Retinal pigment epithelial cell (primary cell): ENCODE data around the gene NXPE1.

Experiments used
- DNase-seq: peaks from one replicate; pipeline ENCODE4 v3.0.0-alpha.2; 2010; ENCODE audit warnings: low read depth
- H3K4me3 ChIP-seq: 2 replicates; pipeline ENCODE4 v1.5.1; 2011; ENCODE audit warnings: mild to moderate bottlenecking, low read length, control low read depth, moderate library complexity
- TF ChIP-seq, protein P1 (sequence below): conservative IDR thresholded peaks from 2 replicates; pipeline ENCODE4 v1.5.1; 2011; ENCODE audit warnings: low read depth, low read length, control low read depth, inconsistent platforms

NXPE1 gene

DNA sequence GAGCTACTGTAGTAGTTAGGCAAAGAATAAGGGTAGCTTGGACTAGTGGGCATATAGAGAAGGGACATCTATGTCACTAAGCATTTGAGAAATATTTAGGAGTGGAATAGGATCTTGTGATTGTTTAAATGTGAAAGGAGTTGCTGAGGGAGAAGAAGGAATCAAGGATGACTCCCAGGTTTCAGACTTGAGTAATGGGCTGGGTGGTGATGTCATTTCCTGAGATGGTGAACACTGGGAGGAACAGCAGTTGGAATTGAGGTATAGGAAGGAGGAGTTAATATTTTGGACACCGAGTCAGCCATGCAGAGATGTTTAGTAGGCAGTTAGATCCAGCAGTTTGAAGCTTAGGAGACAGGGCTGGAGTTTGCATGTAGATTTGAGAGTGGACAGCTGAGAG lies 80.3 kb downstream of the NXPE1 start:
- no peak for DNase-seq
- no peak overlapping the region for H3K4me3 ChIP-seq
- TF ChIP-seq, protein P1, sequence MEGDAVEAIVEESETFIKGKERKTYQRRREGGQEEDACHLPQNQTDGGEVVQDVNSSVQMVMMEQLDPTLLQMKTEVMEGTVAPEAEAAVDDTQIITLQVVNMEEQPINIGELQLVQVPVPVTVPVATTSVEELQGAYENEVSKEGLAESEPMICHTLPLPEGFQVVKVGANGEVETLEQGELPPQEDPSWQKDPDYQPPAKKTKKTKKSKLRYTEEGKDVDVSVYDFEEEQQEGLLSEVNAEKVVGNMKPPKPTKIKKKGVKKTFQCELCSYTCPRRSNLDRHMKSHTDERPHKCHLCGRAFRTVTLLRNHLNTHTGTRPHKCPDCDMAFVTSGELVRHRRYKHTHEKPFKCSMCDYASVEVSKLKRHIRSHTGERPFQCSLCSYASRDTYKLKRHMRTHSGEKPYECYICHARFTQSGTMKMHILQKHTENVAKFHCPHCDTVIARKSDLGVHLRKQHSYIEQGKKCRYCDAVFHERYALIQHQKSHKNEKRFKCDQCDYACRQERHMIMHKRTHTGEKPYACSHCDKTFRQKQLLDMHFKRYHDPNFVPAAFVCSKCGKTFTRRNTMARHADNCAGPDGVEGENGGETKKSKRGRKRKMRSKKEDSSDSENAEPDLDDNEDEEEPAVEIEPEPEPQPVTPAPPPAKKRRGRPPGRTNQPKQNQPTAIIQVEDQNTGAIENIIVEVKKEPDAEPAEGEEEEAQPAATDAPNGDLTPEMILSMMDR: no peak

- TF ChIP-seq, protein P1: no peak
- DNase-seq: no peak
- H3K4me3 ChIP-seq: no peak overlapping the region
Observed at GRCh38 chr11:114478768-114479167, 80.9 kb downstream of the NXPE1 start.

DNA sequence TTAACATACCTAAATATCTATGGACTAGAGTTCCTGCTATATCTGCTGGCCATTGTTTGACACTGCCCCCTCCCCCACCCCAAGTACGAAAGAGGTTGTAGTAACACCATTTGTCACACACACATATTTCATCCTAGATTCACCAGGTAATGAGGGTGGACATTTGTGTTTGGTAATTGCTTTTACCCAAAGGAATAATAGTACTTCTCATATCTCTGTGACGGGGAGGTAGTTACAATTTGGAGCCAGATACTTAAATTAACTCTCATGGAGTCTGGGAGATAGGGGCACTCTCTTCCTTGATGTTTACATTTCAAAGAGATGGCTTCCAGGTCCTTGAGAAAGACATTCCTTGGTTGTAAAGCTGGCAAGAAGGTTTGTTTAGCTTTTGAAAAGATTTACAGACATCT lies 81.7 kb downstream of the NXPE1 start:
- DNase-seq: no peak
- TF ChIP-seq, protein P1: no peak
- no peak overlapping the region for H3K4me3 ChIP-seq

GRCh38 chr11:114472661-114473060 lies 87.0 kb downstream of the NXPE1 start:
- TF ChIP-seq, protein P1: no peak
- DNase-seq: no peak
- H3K4me3 ChIP-seq: no peak overlapping the region
